Esophagus squamous epithelium (tissue), 4 donors: ENCODE measurements around the gene DENND6B.

Experiments
- CTCF ChIP-seq, 6 experiments: fragments of 450-650 bp in 4 of 6; fragments of 200-600 bp in 2 of 6; sonication (generic) in 2 of 6; IDR thresholded peaks; one replicate each; pipeline ENCODE4 v1.5.1; 2016 to 2019; ENCODE audit warnings: antibody characterized with exemption in 6 of 6, mild to moderate bottlenecking in 4 of 6, moderate library complexity in 4 of 6
- POLR2A ChIP-seq, 4 donors: fragments of 450-650 bp; IDR thresholded peaks; one replicate each; pipeline ENCODE4 v1.6.1; 2017; ENCODE audit warnings: antibody characterized with exemption in 4 of 4, mild to moderate bottlenecking in 4 of 4, moderate library complexity in 3 of 4

- no peak for TF ChIP-seq CTCF (IDR thresholded peaks at IDR 0.05)
- TF ChIP-seq POLR2A (IDR thresholded peaks at IDR 0.05) = no peak
Observed at GRCh38 chr22:50339945-50340879, 13.4 kb upstream of the DENND6B start.
